ENCODE measurements around the gene SMIM38. TPM values are rescaled to one million over a fixed set of nuclear protein-coding genes. Genes with fewer than 3 reads are reported as not detected.
"Not testable (repeated sequence)": the region's sequence is repeated elsewhere in the genome, so short reads cannot be mapped to it uniquely, and the experiment has no call there.

The SMIM38 gene
- total RNA-seq, 1 donor: under 0.01 TPM

DNA sequence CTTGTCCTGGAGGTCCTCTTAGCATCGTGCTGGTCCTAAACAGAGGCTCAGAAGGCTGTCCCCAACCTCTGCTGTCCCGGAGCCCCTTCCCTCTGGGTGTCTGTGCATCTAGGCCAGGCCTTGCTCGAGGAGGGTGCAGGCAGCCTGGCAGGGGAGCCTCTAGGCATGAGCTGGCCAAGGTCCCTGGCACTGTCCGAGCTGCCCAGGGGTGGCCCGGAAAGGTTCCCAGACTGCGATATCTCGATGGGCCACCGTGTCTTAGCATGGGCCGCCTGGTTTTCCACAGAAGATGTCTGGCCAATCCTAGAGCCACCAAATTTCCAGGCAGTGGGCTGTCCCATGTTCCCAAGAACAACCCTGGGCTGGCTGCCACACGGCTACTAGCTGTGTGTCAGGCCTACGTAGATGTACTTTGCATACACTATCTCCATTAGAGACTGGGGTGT, 24.6 kb upstream of the SMIM38 start:
- no peak overlapping the region for H3K27ac ChIP-seq (ENCODE audit: low read depth, low read length)
- TF ChIP-seq, protein P1, sequence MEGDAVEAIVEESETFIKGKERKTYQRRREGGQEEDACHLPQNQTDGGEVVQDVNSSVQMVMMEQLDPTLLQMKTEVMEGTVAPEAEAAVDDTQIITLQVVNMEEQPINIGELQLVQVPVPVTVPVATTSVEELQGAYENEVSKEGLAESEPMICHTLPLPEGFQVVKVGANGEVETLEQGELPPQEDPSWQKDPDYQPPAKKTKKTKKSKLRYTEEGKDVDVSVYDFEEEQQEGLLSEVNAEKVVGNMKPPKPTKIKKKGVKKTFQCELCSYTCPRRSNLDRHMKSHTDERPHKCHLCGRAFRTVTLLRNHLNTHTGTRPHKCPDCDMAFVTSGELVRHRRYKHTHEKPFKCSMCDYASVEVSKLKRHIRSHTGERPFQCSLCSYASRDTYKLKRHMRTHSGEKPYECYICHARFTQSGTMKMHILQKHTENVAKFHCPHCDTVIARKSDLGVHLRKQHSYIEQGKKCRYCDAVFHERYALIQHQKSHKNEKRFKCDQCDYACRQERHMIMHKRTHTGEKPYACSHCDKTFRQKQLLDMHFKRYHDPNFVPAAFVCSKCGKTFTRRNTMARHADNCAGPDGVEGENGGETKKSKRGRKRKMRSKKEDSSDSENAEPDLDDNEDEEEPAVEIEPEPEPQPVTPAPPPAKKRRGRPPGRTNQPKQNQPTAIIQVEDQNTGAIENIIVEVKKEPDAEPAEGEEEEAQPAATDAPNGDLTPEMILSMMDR (IDR thresholded peaks at IDR 0.05; ENCODE audit: extremely low read depth, low read depth, low read length): no peak
- H4K20me1 ChIP-seq (ENCODE audit: insufficient read depth, low read length): no peaks in the 10 kb centered on the region
- H3K79me2 ChIP-seq (ENCODE audit: insufficient read depth, low read length): no peaks in the 10 kb centered on the region
- no peaks in the 10 kb centered on the region for H3K4me1 ChIP-seq (ENCODE audit: insufficient read depth, low read length)
- no peaks in the 10 kb centered on the region for H3K36me3 ChIP-seq (ENCODE audit: insufficient read depth, low read length)
- H3K4me3 ChIP-seq (ENCODE audit: insufficient read depth, low read length): no peak overlapping the region
- H3K27me3 ChIP-seq (ENCODE audit: insufficient read depth, low read length): no peaks in the 10 kb centered on the region
- H2AFZ ChIP-seq (ENCODE audit: low read length): no peak overlapping the region
- no peak for DNase-seq (ENCODE audit: insufficient read length, low spot score, missing footprints)
- peaks cover 8% of the 10 kb centered on the region for H3K9me3 ChIP-seq (ENCODE audit: low read depth, low read length)
- H3K4me2 ChIP-seq (ENCODE audit: insufficient read depth, low read length): no peak overlapping the region

DNA sequence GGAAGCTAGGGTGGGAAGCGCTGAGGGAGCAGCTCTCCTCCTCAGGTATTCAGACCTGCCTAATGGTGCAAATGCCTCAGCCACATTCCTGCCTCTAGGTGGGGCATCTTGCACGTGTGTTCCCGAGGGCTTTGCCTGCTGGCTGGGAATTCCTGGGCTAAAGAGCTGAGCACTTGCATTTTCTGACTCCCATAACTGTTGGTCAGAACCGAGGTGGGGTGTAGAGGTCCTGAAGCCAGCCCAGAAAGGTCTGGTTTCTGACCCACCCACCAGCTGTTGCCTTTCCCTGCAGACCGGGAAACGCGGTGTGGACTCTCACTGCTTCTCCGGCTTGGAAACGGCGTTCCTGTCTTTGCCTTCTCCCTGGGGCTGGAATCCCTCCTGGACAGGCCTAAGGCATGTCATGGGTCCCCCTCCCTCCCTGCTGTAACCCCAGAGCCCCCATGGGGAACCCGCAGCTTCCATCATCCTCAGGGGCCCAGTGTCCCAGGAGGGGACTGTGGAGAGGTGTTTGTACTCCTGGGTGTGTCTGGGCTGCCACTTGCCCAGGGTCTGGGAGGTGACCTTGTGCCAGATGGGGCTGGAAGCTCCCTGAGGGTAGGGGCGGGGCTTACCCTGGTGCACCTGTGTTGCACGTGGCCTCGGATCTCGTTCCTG, 24.0 kb upstream of the SMIM38 start:
- Histone ChIP-seq H3K9me3 (ENCODE audit: low read depth, low read length) (peaks cover 8% of the 10 kb centered on the region), H3K4me1 (ENCODE audit: insufficient read depth, low read length) (no peaks in the 10 kb centered on the region), H3K27me3 (ENCODE audit: insufficient read depth, low read length) (no peaks in the 10 kb centered on the region), H3K79me2 (ENCODE audit: insufficient read depth, low read length) (no peaks in the 10 kb centered on the region), H2AFZ (ENCODE audit: low read length) (peak overlapping the region; percentile 74), H3K36me3 (ENCODE audit: insufficient read depth, low read length) (no peaks in the 10 kb centered on the region), H3K27ac (ENCODE audit: low read depth, low read length) (no peak overlapping the region), H3K4me3 (ENCODE audit: insufficient read depth, low read length) (no peak overlapping the region), H4K20me1 (ENCODE audit: insufficient read depth, low read length) (no peaks in the 10 kb centered on the region), H3K4me2 (ENCODE audit: insufficient read depth, low read length) (peak overlapping the region; percentile 41)
- DNase-seq (ENCODE audit: insufficient read length, low spot score, missing footprints): peak; percentile 92
- TF ChIP-seq, protein P1 (IDR thresholded peaks at IDR 0.05; ENCODE audit: extremely low read depth, low read depth, low read length): peak; percentile 79

DNA sequence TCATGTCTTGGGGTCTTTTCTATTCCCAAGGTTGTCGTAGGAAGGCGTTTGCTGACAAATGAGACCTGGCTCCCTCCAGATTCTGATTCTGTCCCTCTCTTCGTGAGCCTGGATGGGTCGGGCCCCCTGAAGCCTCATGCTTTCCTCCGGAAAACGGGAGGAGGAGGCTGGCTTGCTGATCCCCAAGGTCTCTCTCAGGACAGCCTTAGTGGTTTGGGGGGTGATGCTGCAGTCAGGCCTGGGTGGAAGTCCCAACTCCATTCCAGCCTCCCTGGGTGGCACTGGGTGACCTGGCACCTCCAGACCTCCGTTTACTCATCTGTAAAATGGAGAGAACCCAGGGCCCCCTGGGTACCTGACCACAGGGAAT, 23.4 kb upstream of the SMIM38 start:
- Histone ChIP-seq H3K4me1 (ENCODE audit: insufficient read depth, low read length) (no peaks in the 10 kb centered on the region), H3K4me2 (ENCODE audit: insufficient read depth, low read length) (no peak overlapping the region), H4K20me1 (ENCODE audit: insufficient read depth, low read length) (no peaks in the 10 kb centered on the region), H3K27ac (ENCODE audit: low read depth, low read length) (no peak overlapping the region), H2AFZ (ENCODE audit: low read length) (no peak overlapping the region), H3K79me2 (ENCODE audit: insufficient read depth, low read length) (no peaks in the 10 kb centered on the region), H3K36me3 (ENCODE audit: insufficient read depth, low read length) (no peaks in the 10 kb centered on the region), H3K27me3 (ENCODE audit: insufficient read depth, low read length) (no peaks in the 10 kb centered on the region), H3K4me3 (ENCODE audit: insufficient read depth, low read length) (no peak overlapping the region), H3K9me3 (ENCODE audit: low read depth, low read length) (peaks cover 8% of the 10 kb centered on the region)
- TF ChIP-seq, protein P1 (IDR thresholded peaks at IDR 0.05; ENCODE audit: extremely low read depth, low read depth, low read length): no peak
- DNase-seq (ENCODE audit: insufficient read length, low spot score, missing footprints): no peak

DNA sequence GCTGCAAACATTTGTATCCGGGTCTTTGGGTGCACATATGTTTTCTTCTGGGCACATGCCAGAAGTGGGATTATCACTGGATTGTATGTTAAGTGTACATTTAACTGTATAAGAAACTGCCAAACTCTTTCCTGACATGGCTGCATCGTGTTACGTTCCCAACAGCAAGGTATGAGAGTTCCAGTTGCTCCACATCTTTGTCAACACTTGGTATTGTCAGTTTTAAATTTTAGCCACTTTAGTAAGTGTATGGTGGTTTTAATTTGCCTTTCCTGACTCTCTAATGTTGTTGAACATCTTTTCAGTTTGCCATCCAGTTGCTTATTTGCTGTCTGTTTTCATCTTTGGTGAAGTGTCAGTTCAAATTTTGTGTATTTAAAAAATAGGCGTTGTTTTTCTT, 22.5 kb upstream of the SMIM38 start:
- no peak overlapping the region for H3K27ac ChIP-seq (ENCODE audit: low read depth, low read length)
- H3K4me1 ChIP-seq (ENCODE audit: insufficient read depth, low read length): peaks cover 3% of the 10 kb centered on the region
- no peaks in the 10 kb centered on the region for H4K20me1 ChIP-seq (ENCODE audit: insufficient read depth, low read length)
- no peak overlapping the region for H3K4me2 ChIP-seq (ENCODE audit: insufficient read depth, low read length)
- H3K79me2 ChIP-seq (ENCODE audit: insufficient read depth, low read length): no peaks in the 10 kb centered on the region
- H3K36me3 ChIP-seq (ENCODE audit: insufficient read depth, low read length): no peaks in the 10 kb centered on the region
- no peaks in the 10 kb centered on the region for H3K27me3 ChIP-seq (ENCODE audit: insufficient read depth, low read length)
- no peak for DNase-seq (ENCODE audit: insufficient read length, low spot score, missing footprints)
- H3K9me3 ChIP-seq (ENCODE audit: low read depth, low read length): peaks cover 5% of the 10 kb centered on the region
- TF ChIP-seq, protein P1 (IDR thresholded peaks at IDR 0.05; ENCODE audit: extremely low read depth, low read depth, low read length): no peak
- H2AFZ ChIP-seq (ENCODE audit: low read length): no peak overlapping the region
- H3K4me3 ChIP-seq (ENCODE audit: insufficient read depth, low read length): no peak overlapping the region

DNA sequence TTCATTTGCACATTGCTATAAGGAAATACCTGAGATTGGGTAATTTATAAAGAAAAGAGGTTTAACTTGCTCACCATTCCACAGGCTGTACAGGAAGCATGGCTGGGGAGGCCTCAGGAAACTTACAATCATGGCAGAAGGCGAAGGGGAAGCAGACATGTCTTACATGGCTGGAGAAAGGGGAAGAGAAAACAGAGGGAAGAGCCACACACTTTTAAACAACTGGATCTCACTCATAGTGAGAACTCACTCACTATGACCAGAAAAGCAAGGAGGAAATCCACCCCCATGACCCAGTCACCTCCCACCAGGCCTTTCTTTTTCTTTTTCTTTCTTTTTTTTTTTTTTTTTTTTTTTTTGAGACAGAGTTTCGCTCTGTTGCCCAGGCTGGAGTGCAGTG, 21.6 kb upstream of the SMIM38 start:
- not testable (repeated sequence) for H3K36me3 ChIP-seq (ENCODE audit: insufficient read depth, low read length); H2AFZ ChIP-seq (ENCODE audit: low read length); H3K4me1 ChIP-seq (ENCODE audit: insufficient read depth, low read length); H4K20me1 ChIP-seq (ENCODE audit: insufficient read depth, low read length); H3K27ac ChIP-seq (ENCODE audit: low read depth, low read length); H3K4me3 ChIP-seq (ENCODE audit: insufficient read depth, low read length); H3K79me2 ChIP-seq (ENCODE audit: insufficient read depth, low read length); H3K4me2 ChIP-seq (ENCODE audit: insufficient read depth, low read length); DNase-seq (ENCODE audit: insufficient read length, low spot score, missing footprints); H3K27me3 ChIP-seq (ENCODE audit: insufficient read depth, low read length); H3K9me3 ChIP-seq (ENCODE audit: low read depth, low read length)
